ENCODE results near the gene ZNF593OS. TPM values are rescaled to one million over a fixed set of nuclear protein-coding genes. Genes with fewer than 3 reads are reported as not detected.

The ZNF593OS gene
- total RNA-seq, 4 donors from 2014 or later: not detected

- H3K9me3 ChIP-seq: no peaks in the 10 kb centered on the region
- TF ChIP-seq POLR2AphosphoS5 (IDR thresholded peaks at IDR 0.05): no peak
- TF ChIP-seq, protein P1, sequence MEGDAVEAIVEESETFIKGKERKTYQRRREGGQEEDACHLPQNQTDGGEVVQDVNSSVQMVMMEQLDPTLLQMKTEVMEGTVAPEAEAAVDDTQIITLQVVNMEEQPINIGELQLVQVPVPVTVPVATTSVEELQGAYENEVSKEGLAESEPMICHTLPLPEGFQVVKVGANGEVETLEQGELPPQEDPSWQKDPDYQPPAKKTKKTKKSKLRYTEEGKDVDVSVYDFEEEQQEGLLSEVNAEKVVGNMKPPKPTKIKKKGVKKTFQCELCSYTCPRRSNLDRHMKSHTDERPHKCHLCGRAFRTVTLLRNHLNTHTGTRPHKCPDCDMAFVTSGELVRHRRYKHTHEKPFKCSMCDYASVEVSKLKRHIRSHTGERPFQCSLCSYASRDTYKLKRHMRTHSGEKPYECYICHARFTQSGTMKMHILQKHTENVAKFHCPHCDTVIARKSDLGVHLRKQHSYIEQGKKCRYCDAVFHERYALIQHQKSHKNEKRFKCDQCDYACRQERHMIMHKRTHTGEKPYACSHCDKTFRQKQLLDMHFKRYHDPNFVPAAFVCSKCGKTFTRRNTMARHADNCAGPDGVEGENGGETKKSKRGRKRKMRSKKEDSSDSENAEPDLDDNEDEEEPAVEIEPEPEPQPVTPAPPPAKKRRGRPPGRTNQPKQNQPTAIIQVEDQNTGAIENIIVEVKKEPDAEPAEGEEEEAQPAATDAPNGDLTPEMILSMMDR (IDR thresholded peaks at IDR 0.05): no peak
- no peak for TF ChIP-seq EP300 (IDR thresholded peaks at IDR 0.05)
- no peak for TF ChIP-seq POLR2A (IDR thresholded peaks at IDR 0.05; ENCODE audit: low read depth)
- DNase-seq (ENCODE audit: extremely low spot score): no peak
- H3K27me3 ChIP-seq: no peaks in the 10 kb centered on the region
- H3K4me1 ChIP-seq: no peaks in the 10 kb centered on the region
- intact Hi-C loops (cut with DNase I): no loop called here
- WGBS: 73% methylated on average over 4 of the region's 6 CpGs
- no peak overlapping the region for H3K27ac ChIP-seq (replicated peaks in 1 of 4)
- no peaks in the 10 kb centered on the region for H3K36me3 ChIP-seq
- no peak overlapping the region for H3K4me3 ChIP-seq
These were observed 17.7 kb upstream of the ZNF593OS start for GRCh38 chr1:26189331-26189730.

- H3K4me1 ChIP-seq: no peaks in the 10 kb centered on the region
- H3K4me3 ChIP-seq: no peak overlapping the region
- H3K36me3 ChIP-seq: no peaks in the 10 kb centered on the region
- H3K9me3 ChIP-seq: no peaks in the 10 kb centered on the region
- DNase-seq (ENCODE audit: extremely low spot score): no peak
- H3K27ac ChIP-seq (replicated peaks in 1 of 4): no peak overlapping the region
- 87% methylated on average over 7 of the region's 8 CpGs for WGBS
- no peaks in the 10 kb centered on the region for H3K27me3 ChIP-seq
- intact Hi-C loops (cut with DNase I): no loop called here
- no peak for TF ChIP-seq POLR2AphosphoS5 (IDR thresholded peaks at IDR 0.05)
- no peak for TF ChIP-seq POLR2A (IDR thresholded peaks at IDR 0.05; ENCODE audit: low read depth)
- TF ChIP-seq EP300 (IDR thresholded peaks at IDR 0.05): no peak
- TF ChIP-seq, protein P1 (IDR thresholded peaks at IDR 0.05): no peak
These were observed 16.8 kb upstream of the ZNF593OS start for GRCh38 chr1:26188477-26188876.

GRCh38 chr1:26187882-26188281 lies 16.2 kb upstream of the ZNF593OS start:
- intact Hi-C loops (cut with DNase I): no loop called here
- 92% methylated on average over 6 of the region's 6 CpGs for WGBS
- no peaks in the 10 kb centered on the region for H3K4me1 ChIP-seq
- no peak for DNase-seq (ENCODE audit: extremely low spot score)
- no peaks in the 10 kb centered on the region for H3K27me3 ChIP-seq
- H3K36me3 ChIP-seq: no peaks in the 10 kb centered on the region
- H3K9me3 ChIP-seq: no peaks in the 10 kb centered on the region
- TF ChIP-seq POLR2AphosphoS5 (IDR thresholded peaks at IDR 0.05): no peak
- TF ChIP-seq, protein P1 (IDR thresholded peaks at IDR 0.05): no peak
- no peak for TF ChIP-seq EP300 (IDR thresholded peaks at IDR 0.05)
- TF ChIP-seq POLR2A (IDR thresholded peaks at IDR 0.05; ENCODE audit: low read depth): no peak
- no peak overlapping the region for H3K27ac ChIP-seq (replicated peaks in 1 of 4)
- H3K4me3 ChIP-seq: no peak overlapping the region

GRCh38 chr1:26184883-26185282 lies 13.3 kb upstream of the ZNF593OS start:
- intact Hi-C loops (cut with DNase I): no loop called here

More at GRCh38 chr1:26184883-26185282, 13.3 kb upstream of the ZNF593OS start:
- no peak overlapping the region for H3K27ac ChIP-seq (replicated peaks in 1 of 4)
- no peaks in the 10 kb centered on the region for H3K27me3 ChIP-seq
- no peaks in the 10 kb centered on the region for H3K4me1 ChIP-seq
- no peak for DNase-seq (ENCODE audit: extremely low spot score)
- H3K9me3 ChIP-seq: no peaks in the 10 kb centered on the region
- no peak overlapping the region for H3K4me3 ChIP-seq
- peaks cover 0 to 3% (median 0%) of the 10 kb centered on the region in 4 donors for H3K36me3 ChIP-seq
- TF ChIP-seq POLR2AphosphoS5 (IDR thresholded peaks at IDR 0.05): no peak
- TF ChIP-seq, protein P1 (IDR thresholded peaks at IDR 0.05): no peak
- no peak for TF ChIP-seq POLR2A (IDR thresholded peaks at IDR 0.05; ENCODE audit: low read depth)
- TF ChIP-seq EP300 (IDR thresholded peaks at IDR 0.05): no peak
- WGBS: 92% methylated on average over 19 of the region's 21 CpGs

All from esophagus muscularis mucosa (tissue), 4 donors.